Measurements from ENCODE around the gene HNMT.
"Not testable (repeated sequence)": the region's sequence is repeated elsewhere in the genome, so short reads cannot be mapped to it uniquely, and the experiment has no call there.

HNMT gene

GRCh38 chr2:138043588-138043987 lies 79.3 kb downstream of the HNMT start:
- DNase-seq (ENCODE audit: low read depth in 2 of 2), result not testable (repeated sequence)

GRCh38 chr2:138058427-138058826 lies 94.2 kb downstream of the HNMT start:
- no peak for DNase-seq (ENCODE audit: low read depth in 2 of 2)

GRCh38 chr2:138059487-138060300 lies 95.4 kb downstream of the HNMT start:
- no peak for DNase-seq (ENCODE audit: low read depth in 2 of 2)

- DNase-seq (ENCODE audit: low read depth in 2 of 2), result no peak
These were observed 96.0 kb downstream of the HNMT start for GRCh38 chr2:138060301-138060635.

GRCh38 chr2:138061961-138062360 lies 97.7 kb downstream of the HNMT start:
- no peak for DNase-seq (ENCODE audit: low read depth in 2 of 2)

- DNase-seq (ENCODE audit: low read depth in 2 of 2), result no peak
These were observed 98.9 kb downstream of the HNMT start for GRCh38 chr2:138063181-138063580.

Data from stimulated activated CD4-positive, alpha-beta T cell treated with anti-CD3 and anti-CD28 coated beads, Interleukin-12 subunit alpha, Interleukin-12 subunit beta, amount 100 ng/mL, for 24 hours (primary cell).